ENCODE data around the gene TP53.
A peak's percentile ranks its signal among the peaks of the same experiment; 100 is the strongest.
"Not testable (repeated sequence)": the region's sequence is repeated elsewhere in the genome, so short reads cannot be mapped to it uniquely, and the experiment has no call there.

TP53 gene

DNA sequence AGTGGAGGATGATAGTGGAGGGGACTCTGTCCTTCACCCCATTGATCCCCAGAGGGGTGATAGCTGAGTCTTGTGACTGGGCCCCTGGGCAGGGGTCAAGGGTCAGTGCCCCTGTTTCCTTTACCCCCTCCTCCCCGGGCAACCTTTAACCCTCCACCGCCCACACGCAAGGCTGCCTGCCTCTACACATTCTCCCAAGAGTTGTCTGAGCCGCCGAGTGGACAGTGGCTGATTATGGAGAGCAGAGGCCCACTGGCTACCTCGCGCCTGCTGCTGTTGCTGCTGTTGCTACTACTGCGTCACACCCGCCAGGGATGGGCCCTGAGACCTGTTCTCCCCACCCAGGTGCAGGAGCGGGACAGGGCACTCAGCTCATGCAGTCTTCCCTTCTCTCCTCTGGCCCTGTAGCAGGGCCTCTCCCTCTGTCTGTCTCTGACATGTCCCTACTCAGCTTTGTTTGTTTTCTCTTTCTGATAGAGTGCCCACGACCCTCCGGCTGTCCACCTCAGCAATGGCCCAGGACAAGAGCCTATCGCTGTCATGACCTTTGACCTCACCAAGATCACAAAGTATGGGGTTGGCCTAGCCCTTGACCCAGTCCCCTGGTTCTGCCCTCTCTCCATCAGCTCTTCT is 57.2 kb downstream of the TP53 start, which contains the start of gene SHBG:
SHBG (plus strand) TSS at position 197 of the 633 bp plus-strand sequence; CDS start at position 235, 38 bp downstream.
- DNase-seq: no peak

DNA sequence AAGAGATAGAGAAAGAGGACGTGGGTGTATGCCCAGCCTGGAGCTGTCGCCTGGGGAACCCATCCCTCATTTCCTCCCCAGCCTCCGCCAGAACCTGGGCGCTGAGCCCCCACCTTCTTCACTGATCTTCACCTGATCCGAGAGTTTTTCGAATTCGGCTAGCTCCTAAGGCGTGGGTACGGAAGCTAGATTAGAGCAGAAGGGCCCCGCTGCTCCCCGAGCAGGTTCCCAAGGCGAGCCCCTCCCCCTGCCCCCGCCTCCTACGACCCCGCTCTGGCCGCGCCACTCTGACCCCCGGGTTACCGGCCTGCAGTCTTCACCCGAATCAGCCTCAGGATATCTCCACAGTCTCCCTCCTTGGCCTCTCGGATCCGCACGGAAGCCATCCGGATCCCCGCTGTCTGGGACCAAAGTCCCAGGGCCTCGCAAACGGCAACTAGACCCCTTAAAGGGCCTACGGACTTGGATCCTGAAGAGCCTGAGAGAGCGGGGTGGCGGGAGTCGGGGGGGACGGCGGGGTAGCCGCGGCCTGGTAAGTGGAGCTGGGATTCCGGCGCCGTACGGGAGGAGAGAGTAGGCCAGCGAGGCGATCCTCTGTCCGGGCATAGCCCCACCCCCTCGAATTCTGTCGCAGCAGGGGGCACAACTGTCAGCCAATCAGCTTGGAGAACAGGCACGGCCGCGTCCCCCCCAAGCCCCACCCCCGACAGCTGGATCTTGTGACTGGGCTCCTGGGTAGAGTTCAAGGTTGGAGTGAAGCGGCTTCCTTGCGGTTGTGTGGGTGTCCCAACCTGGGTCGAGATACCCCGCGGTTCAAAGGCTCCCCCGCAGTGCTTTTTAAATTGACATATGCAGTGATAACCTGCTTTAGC is 59.8 kb downstream of the TP53 start, which contains the start of gene SAT2:
SAT2 (minus strand) TSS at position 572 of the 872 bp plus-strand sequence; CDS start at position 386, 186 bp downstream.
- DNase-seq: peak; percentile 68 to 75

DNA sequence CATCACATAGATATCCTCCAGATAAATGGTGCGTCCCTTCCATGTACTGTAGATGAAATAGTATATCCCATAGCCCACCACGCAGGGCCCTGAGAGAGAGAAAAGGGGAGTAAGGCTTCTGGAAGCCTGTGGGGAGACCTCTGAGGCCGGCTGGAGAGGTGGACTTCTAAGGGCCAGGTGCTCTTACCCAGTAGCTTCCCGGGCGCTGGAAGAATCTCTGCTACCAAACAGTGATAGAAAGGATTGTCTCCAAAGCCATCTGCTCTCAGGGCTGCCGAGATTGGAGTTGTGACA is 60.4 kb downstream of the TP53 start:
- DNase-seq: no peak

DNA sequence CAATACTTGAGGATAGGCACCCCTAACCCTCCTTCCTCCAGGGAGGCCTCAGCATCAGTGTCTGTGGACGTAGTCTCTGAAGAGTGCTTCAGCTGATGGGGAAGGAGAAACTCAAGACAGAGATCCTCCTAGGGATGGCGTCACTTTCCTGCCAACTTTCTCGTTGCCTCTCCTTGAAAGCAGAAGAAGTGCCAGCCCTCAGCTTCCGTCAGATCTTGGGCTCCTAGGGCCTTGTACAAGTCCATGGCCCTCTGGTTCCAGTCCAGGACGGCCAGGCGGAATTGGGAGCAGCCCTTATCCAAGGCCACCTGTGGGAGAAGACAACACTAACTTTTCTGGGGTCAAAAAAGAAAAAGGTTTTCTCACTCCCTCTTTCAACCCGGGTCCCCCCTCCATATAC is 61.0 kb downstream of the TP53 start:
- no peak for DNase-seq

DNA sequence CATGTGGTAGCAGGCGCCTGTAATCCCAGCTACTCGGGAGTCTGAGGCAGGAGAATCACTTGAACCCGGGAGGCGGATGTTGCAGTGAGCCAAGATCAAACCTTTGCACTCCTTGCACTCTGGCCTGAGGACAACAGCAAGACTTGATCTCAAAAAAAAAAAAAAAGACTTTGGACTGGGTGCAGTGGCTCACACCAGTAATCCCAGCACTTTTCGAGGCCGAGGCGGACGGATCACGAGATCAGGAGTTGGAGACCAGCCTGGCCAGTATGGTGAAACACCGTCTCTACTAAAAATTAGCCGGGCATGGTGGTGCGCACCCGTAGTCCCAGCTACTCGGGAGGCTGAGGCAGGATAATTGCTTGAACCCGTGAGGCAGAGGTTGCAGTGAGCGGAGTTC is 61.5 kb downstream of the TP53 start:
- DNase-seq: not testable (repeated sequence)

DNA sequence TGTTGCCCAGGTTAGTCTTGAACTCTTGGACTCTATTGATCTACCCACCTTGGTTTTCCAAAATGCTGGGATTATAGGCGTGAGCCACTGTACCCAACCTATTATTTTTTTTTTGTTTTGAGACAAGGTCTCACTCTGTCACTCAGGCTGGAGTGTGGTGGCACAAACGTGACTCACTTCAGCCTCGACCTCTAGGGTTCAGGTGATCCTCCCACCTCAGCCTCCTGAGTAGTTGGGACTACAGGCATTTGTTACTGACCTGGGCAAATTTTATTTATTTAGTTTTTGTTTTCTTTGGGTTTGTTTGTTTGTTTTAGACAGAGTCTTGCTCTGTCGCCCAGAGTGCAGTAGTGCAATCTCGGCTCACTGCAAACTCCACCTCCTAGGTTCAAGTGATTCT is 63.6 kb downstream of the TP53 start:
- DNase-seq: no peak

DNA sequence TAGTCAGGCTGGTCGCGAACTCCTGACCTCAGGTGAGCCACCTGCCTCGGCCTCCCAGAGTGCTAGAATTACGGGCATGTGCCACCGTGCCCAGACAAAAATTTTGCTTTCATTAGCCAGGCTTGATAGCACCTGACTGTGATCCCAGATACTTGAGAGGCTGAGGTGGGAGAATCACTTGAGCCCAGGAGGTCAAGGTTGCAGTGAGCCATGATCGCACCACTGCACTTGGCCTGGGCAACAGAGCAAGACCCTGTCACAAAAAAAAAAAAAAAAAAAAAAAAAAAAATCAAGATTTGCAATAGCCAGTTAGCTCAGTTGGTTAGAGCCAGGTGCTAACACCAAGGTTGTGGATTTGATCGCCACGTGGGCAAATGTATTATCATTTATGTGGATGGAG is 66.5 kb downstream of the TP53 start:
- no peak for DNase-seq

DNA sequence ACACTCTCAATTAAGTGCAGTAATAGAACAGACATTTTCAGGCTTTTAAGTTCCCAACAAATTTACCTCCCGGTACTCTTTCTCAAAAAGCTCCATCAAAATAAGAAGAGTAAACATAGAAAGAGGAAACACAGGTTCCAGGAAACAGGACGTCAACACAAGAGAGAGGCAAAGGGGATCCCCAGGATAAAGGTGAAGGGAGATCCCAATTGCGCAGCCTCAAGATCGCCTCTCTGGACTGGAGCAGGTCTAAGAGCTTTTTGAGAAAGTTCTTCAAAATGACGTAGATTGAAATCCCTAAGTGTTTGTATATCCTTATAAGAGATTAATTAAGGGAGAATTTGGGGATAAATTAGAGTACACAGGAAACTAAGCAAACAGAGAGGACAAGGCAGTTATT is 68.7 kb downstream of the TP53 start:
- DNase-seq: no peak
